K562 (cell line): ENCODE measurements around the gene ZNF768. TPM values are rescaled to one million over a fixed set of nuclear protein-coding genes. Genes with fewer than 3 reads are reported as not detected.

Experiments used
- ATAC-seq: fragments of 200-7000 bp; cut with Tn5 transposase; 3 replicates; pipeline ENCODE4 v1.9.1; 2020; ENCODE audit warnings: moderate library complexity
- BruUV-seq: library from RNA; stranded (reverse); fragments of 400-500 nt; replicated peaks from 2 replicates; lab custom pipeline; 2021; lab: Mats Ljungman, UMichigan
- CTCF ChIA-PET: fragments of 300-600 bp; formaldehyde crosslinking; extraction: SDS; loops from one replicate; lab custom pipeline; 2021; ENCODE audit warnings: low intra/inter-chr PET ratio; lab: Yijun Ruan, JAX
- POLR2A ChIA-PET: fragments of 300-600, 350-650 bp; sonication (Branson Sonifier 250); formaldehyde crosslinking; extraction: SDS; loops from one replicate; lab custom pipeline; 2021; ENCODE audit warnings: antibody characterized with exemption, inconsistent platforms; lab: Yijun Ruan, JAX
- DNase-seq, 4 experiments: peaks; one replicate each; pipeline versions ENCODE4 v3.0.0 to v3.0.0-alpha.2; 2011 to 2018; ENCODE audit warnings: low spot score in 3 of 4, mixed read lengths in 3 of 4; ENCODE audit errors: extremely low read depth in 1 of 4
- FAIRE-seq: peaks from 2 replicates; lab custom pipeline; 2011; peaks lifted over from hg19 to GRCh38; lab: Jason Lieb, UNC
- H2AFZ ChIP-seq: 2 replicates; pipeline ENCODE4 v1.6.0; 2011; ENCODE audit warnings: low read depth, low read length, control low read depth, inconsistent platforms
- H3K27ac ChIP-seq: fragments of 200-600 bp; 3 replicates; pipeline ENCODE4 v1.8.0; 2011; ENCODE audit warnings: low read depth, mild to moderate bottlenecking, control low read depth, inconsistent platforms, low read length, moderate library complexity, mixed read lengths; ENCODE audit errors: extremely low read depth
- H3K27me3 ChIP-seq, 2 experiments: fragments of 300-600 bp in 1 of 2; 2 replicates in 1 of 2; 3 replicates in 1 of 2; pipeline versions ENCODE4 v1.6.0 to v1.8.0; 2011; ENCODE audit warnings: inconsistent platforms in 2 of 2, low read length in 2 of 2, mild to moderate bottlenecking in 1 of 2, mixed read lengths in 1 of 2, moderate library complexity in 1 of 2; ENCODE audit not compliant: control insufficient read depth in 2 of 2, insufficient read depth in 2 of 2
- H3K36me3 ChIP-seq: fragments of 300-600 bp; 3 replicates; pipeline ENCODE4 v1.8.0; 2011; ENCODE audit warnings: mild to moderate bottlenecking, low read length, inconsistent platforms; ENCODE audit not compliant: control insufficient read depth, insufficient read depth
- H3K4me1 ChIP-seq, 2 experiments: fragments of 200-600 bp in 1 of 2; replicated peaks in 1 of 2; 2 replicates in 1 of 2; 3 replicates in 1 of 2; pipeline versions ENCODE4 v1.5.1 to v1.8.0; 2011; ENCODE audit warnings: inconsistent platforms in 2 of 2, low read length in 2 of 2, mild to moderate bottlenecking in 1 of 2, mixed read lengths in 1 of 2, moderate library complexity in 1 of 2; ENCODE audit not compliant: control insufficient read depth in 2 of 2, insufficient read depth in 2 of 2
- H3K4me2 ChIP-seq: 2 replicates; pipeline ENCODE4 v1.6.1; 2011; ENCODE audit warnings: low read length, control low read depth, inconsistent platforms, mixed read lengths; ENCODE audit not compliant: insufficient read depth
- H3K4me3 ChIP-seq: fragments of 200-600 bp; sonication (generic), shearing (Covaris generic); 2 replicates; pipeline ENCODE4 v1.5.1; 2016; ENCODE audit warnings: control low read depth, inconsistent platforms
- H3K79me2 ChIP-seq: fragments of 200-600 bp; 3 replicates; pipeline ENCODE4 v1.8.0; 2011; ENCODE audit warnings: low read length, inconsistent platforms; ENCODE audit not compliant: control insufficient read depth, insufficient read depth
- H3K9ac ChIP-seq, 2 experiments: 2 replicates each; pipeline versions ENCODE4 v1.6.0 to v1.6.1; 2011; ENCODE audit warnings: low read depth in 2 of 2, low read length in 2 of 2, control low read depth in 1 of 2, inconsistent platforms in 1 of 2, mild to moderate bottlenecking in 1 of 2, mixed read lengths in 1 of 2; ENCODE audit not compliant: insufficient read depth in 1 of 2
- H3K9me1 ChIP-seq: one replicate; pipeline ENCODE4 v1.6.0; 2011; ENCODE audit warnings: inconsistent platforms, mild to moderate bottlenecking, low read length, moderate library complexity; ENCODE audit not compliant: control insufficient read depth, insufficient read depth
- H3K9me3 ChIP-seq: replicated peaks from 2 replicates; pipeline ENCODE4 v1.5.1; 2011; ENCODE audit warnings: low read depth, low read length, inconsistent platforms; ENCODE audit not compliant: control insufficient read depth, insufficient read depth
- H4K20me1 ChIP-seq: replicated peaks from 2 replicates; pipeline ENCODE4 v1.6.1; 2011; ENCODE audit warnings: low read length, inconsistent platforms, mixed read lengths; ENCODE audit not compliant: control insufficient read depth, insufficient read depth
- HCFC1 ChIP-seq: IDR thresholded peaks from 2 replicates; pipeline ENCODE4 v1.6.1; 2012; ENCODE audit warnings: low read depth, low read length, improper control_type of control experiment
- HDAC6 ChIP-seq: IDR thresholded peaks from 2 replicates; pipeline ENCODE4 v1.6.1; 2012; ENCODE audit warnings: low read depth, mild to moderate bottlenecking, control low read depth, inconsistent platforms, low read length, moderate library complexity
- HNRNPK ChIP-seq: fragments of 200-400 bp; formaldehyde crosslinking; IDR thresholded peaks from one replicate; pipeline ENCODE4 v1.6.1; 2018; ENCODE audit warnings: mild to moderate bottlenecking, low read depth, low read length; ENCODE audit not compliant: poor library complexity, severe bottlenecking
- MAX ChIP-seq: sonication (generic); formaldehyde crosslinking; IDR thresholded peaks from 2 replicates; pipeline ENCODE4 v1.9.0; 2022; ENCODE audit warnings: mild to moderate bottlenecking, missing genetic modification reagents
- MLX ChIP-seq, 2 experiments: fragments of 450-650 bp in 1 of 2; sonication (generic) in 1 of 2; formaldehyde crosslinking; conservative IDR thresholded peaks; 2 replicates each; pipeline versions ENCODE4 v1.4.0 to v1.8.1; 2020 to 2022; ENCODE audit warnings: mild to moderate bottlenecking in 1 of 2, missing genetic modification reagents in 1 of 2
- NFE2 ChIP-seq: IDR thresholded peaks from 2 replicates; pipeline ENCODE4 v1.6.1; 2014; ENCODE audit warnings: antibody characterized with exemption, low read depth
- NKRF ChIP-seq: fragments of 450-650 bp; IDR thresholded peaks from 2 replicates; pipeline ENCODE4 v1.6.1; 2016; ENCODE audit warnings: borderline replicate concordance
- NONO ChIP-seq, 2 experiments: fragments of 200-400 bp in 1 of 2; fragments of 450-650 bp in 1 of 2; formaldehyde crosslinking in 1 of 2; IDR thresholded peaks; 2 replicates each; pipeline ENCODE4 v1.6.1; 2017; ENCODE audit warnings: low read depth in 2 of 2, mild to moderate bottlenecking in 2 of 2, moderate library complexity in 2 of 2, low read length in 1 of 2
- NR0B1 ChIP-seq: fragments of 450-650 bp; IDR thresholded peaks from one replicate; pipeline ENCODE4 v1.6.1; 2018; ENCODE audit warnings: mild to moderate bottlenecking, moderate library complexity; ENCODE audit not compliant: partially characterized antibody
- TCF3 ChIP-seq: sonication (generic); formaldehyde crosslinking; IDR thresholded peaks from 2 replicates; pipeline ENCODE4 v1.4.0; 2020; ENCODE audit warnings: mild to moderate bottlenecking, missing genetic modification reagents
- THAP7 ChIP-seq: fragments of 250-450 bp; sonication (Bioruptor Pico); IDR thresholded peaks from 2 replicates; pipeline ENCODE4 v1.5.0; 2021
- ZNF121 ChIP-seq: sonication (generic); formaldehyde crosslinking; conservative IDR thresholded peaks from 2 replicates; pipeline ENCODE4 v1.8.0; 2022; ENCODE audit warnings: missing genetic modification reagents
- ZNF785 ChIP-seq: fragments of 250-450 bp; sonication (Bioruptor Pico); IDR thresholded peaks from 2 replicates; pipeline ENCODE4 v1.4.0; 2020; ENCODE audit warnings: mild to moderate bottlenecking
- WGBS: fragments of 100-300 bp; shearing (Covaris generic); methylation state at CpG from one replicate; pipeline ENCODE4 v1.1.6; 2016; ENCODE audit warnings: low coverage, mixed read lengths; ENCODE audit not compliant: insufficient coverage; ENCODE audit errors: missing lambda C conversion rate; 5-methylcytosine and 5-hydroxymethylcytosine counted together
- in situ Hi-C: fragments of 300-500 bp; cut with MboI; formaldehyde crosslinking; loops from 4 replicates; pipeline ENCODE4 v1.15.0; 2018; ENCODE audit warnings: inconsistent platforms, mixed read lengths
- intact Hi-C: fragments of 100-400 bp; cut with micrococcal nuclease; formaldehyde crosslinking; loops from 2 replicates; pipeline ENCODE4 v1.14.2; 2022
- polyA plus RNA-seq, 8 experiments: library from polyadenylated mRNA; depleted of rRNA in 4 of 8; stranded (reverse) in 5 of 8; unstranded in 3 of 8; fragments of >200 nt; fragmentation: Nextera tagmentation in 2 of 8; fragmentation: Illumina TruSeq in 1 of 8; extraction: Ambion mirVana in 2 of 8; extraction: Trizol in 1 of 8; gene quantifications; 2 replicates each; pipeline versions ENCODE4 v1.2.1 to v1.2.3, GENCODE V29; 2011 to 2014; ENCODE audit warnings: inconsistent platforms in 1 of 8, missing spikeins in 1 of 8
- total RNA-seq, 7 experiments: library from RNA; depleted of rRNA in 6 of 7; stranded (reverse); fragments of >200 nt in 6 of 7; fragmentation: Illumina TruSeq in 2 of 7; extraction: Trizol in 2 of 7; gene quantifications; 2 replicates each; pipeline versions ENCODE4 v1.2.1 to v1.2.3, GENCODE V29; 2011 to 2021; ENCODE audit warnings: low replicate concordance in 1 of 7

The ZNF768 gene
- total and polyA plus RNA-seq, 9 of the 15 experiments (the other 6 are each of a cell fraction or from before 2014, with no cell fraction given) = 0.13 to 50.7 (median 26.9) TPM

- no peak for TF ChIP-seq NKRF
- no peak for TF ChIP-seq HNRNPK
- no peak for TF ChIP-seq THAP7 (CRISPR knock-in tag)
These were observed 4.0 kb upstream of the ZNF768 start (continued) for GRCh38 chr16:30530163-30531037.

- H3K9me1 ChIP-seq = no peaks in the 10 kb centered on the region
- FAIRE-seq (no peak), ATAC-seq (no peak), DNase-seq (peak in 1 of 4 experiments; percentile 45)
- H3K27me3 ChIP-seq = no peaks in the 10 kb centered on the region
- no peak overlapping the region for H3K27ac ChIP-seq
- BruUV-seq = no TSS peak
- peaks cover 26% of the 10 kb centered on the region for H3K79me2 ChIP-seq
- in situ Hi-C loops = no loop called here
- ChIA-PET POLR2A (interaction anchor here (0.5 to 0.9 kb wide), 4 partner anchors 16 to 155 kb away, joined by 3 read pairs; no protein-coding TSS in a partner anchor), CTCF (no interaction called here)
- WGBS = 40% methylated on average over 4 of the region's 4 CpGs
- peak overlapping the region in 1 of 2 experiments; percentile 75; a peak in 2 of 4 replicates for H3K9ac ChIP-seq
- no peaks in the 10 kb centered on the region for H4K20me1 ChIP-seq
- peaks cover 17% of the 10 kb centered on the region; the same call in 2 of the 3 replicates for H3K36me3 ChIP-seq
- peak overlapping the region; percentile 0; the same call in 1 of the 2 replicates for H2AFZ ChIP-seq
- peaks cover 34 to 74% of the 10 kb centered on the region in 2 experiments; a peak in 4 of 5 replicates for H3K4me1 ChIP-seq
- intact Hi-C loops = loop anchor here (5.0 kb wide), 2 partner anchors 37 to 68 kb away; no protein-coding TSS in a partner anchor
- H3K9me3 ChIP-seq = no peaks in the 10 kb centered on the region
- H3K4me3 ChIP-seq = no peak overlapping the region
- 0 out of 2 replicates have a peak overlapping the region, but pooled peaks have one; percentile 12 for H3K4me2 ChIP-seq
- no peak for TF ChIP-seq TCF3 (CRISPR knock-in tag)
- TF ChIP-seq HCFC1 = no peak
- TF ChIP-seq ZNF785 (CRISPR knock-in tag) = no peak
- TF ChIP-seq MAX (CRISPR knock-in tag) = 0 out of 2 replicates have a peak, but pooled peaks have one; percentile 13
- TF ChIP-seq HDAC6 = no peak
- no peak for TF ChIP-seq NR0B1
- no peak for TF ChIP-seq NFE2
- no peak for TF ChIP-seq ZNF121 (CRISPR knock-in tag)
- no peak for TF ChIP-seq MLX (CRISPR knock-in tag; conservative IDR thresholded peaks at IDR 0.05)
- TF ChIP-seq NONO (IDR thresholded peaks at IDR 0.05; ENCODE audit: low read depth in 2 of 2, low read length in 1 of 2) = no peak
These were observed 2.6 kb upstream of the ZNF768 start for GRCh38 chr16:30528799-30529457.
